GM18873 (cell line): ENCODE results near the gene HS1BP3.

Experiments used
- ATAC-seq: cut with Tn5 transposase; IDR thresholded peaks from one replicate; pipeline ENCODE4 v1.9.1; 2021; ENCODE audit warnings: mild to moderate bottlenecking, moderate library complexity, moderate number of reproducible peaks; ENCODE audit not compliant: unreplicated experiment, low FRiP score

Gene HS1BP3

DNA sequence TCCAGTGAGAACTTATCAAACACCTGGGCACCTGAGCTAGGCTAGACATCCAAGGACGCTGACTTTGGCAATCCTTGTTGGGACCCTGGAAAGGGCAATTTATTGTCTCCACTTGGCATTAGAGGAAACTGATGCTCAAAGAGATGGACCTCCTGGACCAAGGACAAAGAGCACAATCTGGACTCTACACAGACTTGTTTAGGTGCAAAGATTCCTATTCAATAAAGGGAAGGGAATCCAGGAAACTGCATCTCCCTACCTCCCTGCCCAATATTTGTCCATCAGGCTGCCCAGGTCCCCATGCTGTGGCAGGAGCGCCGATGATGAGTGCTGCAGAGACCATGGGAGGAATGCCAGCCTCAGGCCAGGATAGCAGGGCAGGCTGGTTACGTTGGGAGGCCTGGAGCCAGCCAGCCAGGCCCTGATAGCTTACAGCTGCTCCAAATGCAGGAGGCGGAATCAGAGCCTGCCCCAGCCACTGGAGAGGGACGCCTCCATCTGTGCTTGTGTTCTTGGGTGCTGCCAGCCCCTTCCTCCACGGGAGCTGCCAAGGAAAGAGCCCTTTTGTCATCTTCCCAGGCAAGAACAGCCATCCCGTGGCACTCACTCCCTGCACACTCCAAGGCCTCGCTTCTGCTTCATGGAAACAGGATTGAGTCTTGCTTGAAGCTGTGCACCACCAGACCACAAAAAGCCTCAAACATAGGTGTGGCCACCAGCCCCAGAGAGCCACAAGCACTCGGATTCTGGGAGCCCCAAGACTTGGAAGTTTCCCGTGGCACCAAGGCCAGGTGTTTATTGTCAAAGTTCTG is 60.0 kb downstream of the HS1BP3 start:
- ATAC-seq = no peak

DNA sequence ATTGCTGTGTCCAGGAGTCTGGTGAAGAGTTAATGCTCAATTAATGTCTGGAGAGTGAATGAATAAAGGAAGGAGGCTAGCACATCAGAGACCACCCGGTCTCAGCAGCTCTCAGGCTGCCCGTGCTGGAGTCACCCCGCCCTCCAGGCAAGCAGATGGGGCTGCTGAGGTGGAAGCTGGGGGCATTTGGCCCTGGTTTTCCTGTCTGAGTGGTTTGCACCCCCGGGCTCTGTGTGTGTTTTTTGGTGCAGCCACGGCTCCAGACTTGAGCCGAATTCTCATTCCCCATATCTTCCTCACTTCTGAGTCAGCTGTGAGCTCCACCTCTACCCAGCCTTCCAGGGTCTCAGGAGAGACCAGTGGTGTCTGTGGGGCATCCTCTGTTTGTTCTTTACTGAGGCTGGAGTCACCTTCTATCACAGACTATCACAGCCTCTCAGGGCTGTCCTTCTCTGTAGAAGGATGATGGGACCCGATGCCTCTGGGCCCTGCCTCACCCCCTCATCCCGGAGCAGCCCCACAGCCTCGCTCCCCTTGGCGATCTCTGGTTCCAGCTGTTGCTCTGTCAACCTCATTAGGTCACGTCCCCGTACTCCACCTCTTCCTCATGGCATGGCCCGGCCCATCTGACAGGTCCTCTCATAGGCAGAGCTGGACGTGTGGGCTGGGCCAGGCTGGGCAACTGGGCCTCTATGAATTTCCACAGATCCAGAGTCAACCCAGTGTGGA is 60.8 kb downstream of the HS1BP3 start:
- no peak for ATAC-seq

- ATAC-seq = no peak
Observed at GRCh38 chr2:20588918-20589871, 61.7 kb downstream of the HS1BP3 start.

GRCh38 chr2:20585710-20586594 is 64.9 kb downstream of the HS1BP3 start:
- no peak for ATAC-seq

DNA sequence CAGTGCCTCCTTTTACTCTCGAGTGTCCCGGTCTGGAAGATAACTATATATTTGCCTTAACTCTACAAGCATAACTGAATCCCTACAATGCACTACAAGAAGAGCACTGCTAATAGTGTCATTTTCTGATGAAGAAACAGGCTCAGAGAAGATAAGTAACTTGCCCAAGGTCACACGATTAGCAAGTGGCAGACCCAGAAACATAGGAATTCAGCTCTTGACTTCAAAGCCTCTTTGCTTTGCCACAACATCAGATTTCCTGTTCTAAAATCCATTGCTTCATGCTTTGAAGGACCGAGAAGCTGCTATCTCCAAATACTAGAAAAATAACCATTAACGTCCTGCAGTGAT is 65.6 kb downstream of the HS1BP3 start:
- no peak for ATAC-seq

- no peak for ATAC-seq
Observed at GRCh38 chr2:20584399-20585358, 66.2 kb downstream of the HS1BP3 start.

DNA sequence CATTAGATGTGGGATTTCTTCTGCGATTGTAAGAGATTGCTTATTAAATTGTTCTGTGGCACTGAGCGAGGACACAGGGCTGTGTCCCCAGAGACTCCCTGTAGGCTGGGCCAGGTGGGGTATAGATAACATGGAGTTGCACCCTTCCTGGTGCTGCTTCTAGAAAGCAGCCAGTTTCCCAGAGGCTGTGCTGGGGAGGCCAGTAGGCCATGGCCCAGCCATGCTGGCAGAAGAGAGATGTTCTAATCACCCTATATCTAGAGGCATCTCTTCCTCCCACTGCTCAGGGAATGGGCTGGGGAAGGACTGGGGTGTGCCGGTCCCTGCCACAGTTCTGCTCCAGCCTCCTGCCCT is 66.9 kb downstream of the HS1BP3 start:
- ATAC-seq = no peak

DNA sequence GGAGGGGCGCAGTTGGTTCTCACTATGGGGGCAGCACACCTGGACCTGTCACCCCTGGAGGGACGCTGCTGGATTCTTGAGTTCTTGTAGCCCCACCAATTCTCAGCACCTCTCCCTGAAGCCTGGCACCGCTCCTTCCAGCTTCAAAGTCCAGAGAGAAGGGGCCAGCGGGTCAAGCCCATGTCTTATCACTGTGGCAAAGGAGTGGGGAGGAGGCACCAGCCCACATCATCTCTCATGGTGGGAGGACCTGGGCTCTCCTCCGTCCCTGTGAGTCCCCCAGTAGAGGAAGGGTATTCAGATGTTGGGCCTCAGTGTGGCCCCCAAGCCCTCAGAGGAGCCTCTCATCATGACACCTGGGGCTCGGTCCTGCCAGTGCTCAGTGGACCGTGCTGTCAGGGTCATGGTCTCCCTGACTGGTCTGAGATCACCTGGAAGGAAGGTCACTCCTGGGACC is 67.4 kb downstream of the HS1BP3 start:
- no peak for ATAC-seq

DNA sequence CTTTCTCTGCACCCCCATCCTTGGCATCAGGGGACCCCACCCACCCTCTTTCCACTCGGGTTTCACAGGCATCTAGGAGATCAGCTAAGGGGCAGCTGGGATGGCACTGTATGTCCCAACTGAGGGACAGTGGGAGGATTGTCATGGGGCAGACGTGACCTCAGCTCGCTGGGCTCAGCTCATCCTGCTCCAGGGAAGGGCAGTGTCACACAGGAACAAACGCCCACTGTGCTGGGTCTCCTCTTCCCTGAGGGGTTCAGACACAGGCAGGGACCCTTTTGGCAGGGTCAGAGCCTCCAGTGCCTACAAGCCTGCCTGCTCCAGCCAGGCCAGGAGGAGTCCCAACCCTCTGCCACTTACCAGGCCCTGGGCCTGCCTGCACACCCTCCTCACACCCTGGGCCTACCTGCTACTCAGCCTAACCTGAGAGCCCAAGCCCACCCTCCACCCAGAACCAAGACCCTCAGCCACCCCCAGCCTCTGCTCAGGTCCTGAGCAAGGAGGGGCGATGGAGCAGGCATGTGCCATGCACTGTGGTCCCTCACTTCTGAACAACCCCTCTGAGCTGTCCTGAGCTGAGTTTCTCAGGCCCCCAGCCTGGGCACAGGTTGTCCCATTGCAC is 68.2 kb downstream of the HS1BP3 start:
- no peak for ATAC-seq

DNA sequence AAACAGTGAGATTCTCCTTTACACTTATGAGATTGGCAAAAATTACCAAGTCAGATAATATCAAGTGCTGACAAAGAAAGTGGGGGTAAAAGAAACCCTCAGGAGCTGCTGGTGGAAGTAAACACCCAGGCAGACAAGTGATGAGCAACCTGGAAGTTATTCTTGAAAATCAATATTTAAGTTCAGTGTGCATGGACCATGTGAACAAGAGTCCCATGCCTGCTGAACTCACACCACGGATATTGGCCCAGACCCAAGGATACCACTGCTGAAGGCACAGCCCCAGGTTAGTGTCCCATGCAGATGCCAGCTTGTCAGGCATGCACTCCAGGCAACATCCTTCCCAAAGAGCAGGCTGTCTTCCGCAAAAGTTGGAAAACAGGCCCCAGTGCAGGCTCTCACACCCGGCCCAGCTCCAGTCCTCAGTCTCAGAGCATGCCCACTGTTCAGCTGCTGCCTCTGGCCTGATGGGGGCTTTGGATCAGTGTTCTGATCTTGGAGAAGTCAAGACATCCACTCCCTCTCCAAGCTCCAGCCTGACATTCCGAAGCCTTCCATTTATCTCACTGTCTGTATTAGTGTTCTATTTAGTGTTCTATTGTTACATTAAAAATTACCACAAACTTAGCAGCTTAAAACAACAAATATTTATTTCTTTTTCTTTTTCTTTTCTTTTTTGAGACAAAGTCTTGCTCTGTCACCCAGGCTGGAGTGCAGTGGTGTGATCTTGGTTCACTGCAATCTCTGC is 70.0 kb downstream of the HS1BP3 start:
- ATAC-seq = no peak

- ATAC-seq = no peak
Observed at GRCh38 chr2:20579866-20580265, 71.0 kb downstream of the HS1BP3 start.

GRCh38 chr2:20578895-20579825 is 71.7 kb downstream of the HS1BP3 start:
- peak; percentile 57 for ATAC-seq

- ATAC-seq = no peak
Observed at GRCh38 chr2:20578266-20578894, 72.5 kb downstream of the HS1BP3 start.

DNA sequence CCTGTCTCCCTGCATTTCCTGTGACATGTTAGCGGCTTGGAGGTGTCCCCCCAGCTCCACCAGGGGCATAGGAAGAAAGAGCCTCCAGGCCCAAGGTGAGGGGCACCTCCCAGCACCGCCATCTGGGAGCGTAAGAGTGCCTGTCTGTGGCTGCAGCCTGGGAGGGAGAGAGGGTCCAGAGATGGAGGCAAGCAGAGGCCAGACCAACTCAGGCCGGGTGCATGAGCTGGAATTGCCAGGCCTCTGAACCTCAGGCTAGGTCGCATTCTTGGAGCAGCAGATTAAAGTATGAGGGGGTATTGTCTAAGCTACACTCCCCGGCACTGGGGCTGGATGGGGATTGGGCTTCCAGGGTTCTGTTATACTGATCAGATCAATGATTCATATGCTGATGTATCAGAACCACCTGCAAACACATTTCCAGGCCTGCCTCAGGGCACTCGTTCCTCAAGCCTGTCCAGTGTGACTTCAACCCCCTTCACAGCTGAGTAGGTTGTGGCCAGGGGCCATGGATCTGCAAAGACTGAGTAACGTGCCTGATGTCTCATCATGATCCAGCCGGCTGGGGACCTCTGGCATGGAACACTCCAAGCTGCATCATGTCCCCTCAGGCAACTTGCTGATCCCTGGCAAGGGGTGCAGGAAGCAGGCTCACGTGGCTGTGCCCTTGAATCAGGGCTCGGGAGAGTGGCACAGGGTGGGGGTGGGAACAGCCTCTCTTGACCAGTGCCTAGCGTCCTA is 73.2 kb downstream of the HS1BP3 start:
- ATAC-seq = no peak

GRCh38 chr2:20576598-20577115 is 74.2 kb downstream of the HS1BP3 start:
- ATAC-seq = peak; percentile 87
